Neural cell (in vitro differentiated cells): ENCODE results near the gene GALNT2. TPM values are rescaled to one million over a fixed set of nuclear protein-coding genes. Genes with fewer than 3 reads are reported as not detected.

ENCODE experiments used
- H2AFZ ChIP-seq: fragments of 200-600, 300-800 bp; sonication (generic), shearing (Covaris generic); 2 replicates; pipeline ENCODE4 v1.6.0; 2014; ENCODE audit warnings: low read depth, mild to moderate bottlenecking, antibody characterized with exemption, low read length, moderate library complexity
- H3F3A ChIP-seq: fragments of 200-600 bp; shearing (Covaris generic); 2 replicates; pipeline ENCODE4 v1.6.1; 2016; ENCODE audit warnings: mild to moderate bottlenecking, moderate library complexity, mixed read lengths, antibody characterized with exemption, low read length; ENCODE audit not compliant: insufficient read depth, poor library complexity, severe bottlenecking
- H3K27ac ChIP-seq: fragments of 200-600, 300-800 bp; sonication (generic), shearing (Covaris generic); 2 replicates; pipeline ENCODE4 v1.5.1; 2014; ENCODE audit warnings: mild to moderate bottlenecking, low read length, moderate library complexity
- H3K27me3 ChIP-seq: fragments of 300-800, 200-600 bp; sonication (generic), shearing (Covaris generic); 2 replicates; pipeline ENCODE4 v1.6.0; 2014; ENCODE audit warnings: mild to moderate bottlenecking, low read depth, low read length, moderate library complexity; ENCODE audit not compliant: insufficient read depth
- H3K36me3 ChIP-seq: fragments of 300-800, 200-600 bp; sonication (generic), shearing (Covaris generic); 2 replicates; pipeline ENCODE4 v1.5.1; 2014; ENCODE audit warnings: mild to moderate bottlenecking, antibody characterized with exemption, low read length, moderate library complexity; ENCODE audit not compliant: insufficient read depth
- H3K4me2 ChIP-seq: fragments of 300-800, 200-600 bp; sonication (generic), shearing (Covaris generic); 2 replicates; pipeline ENCODE4 v1.6.0; 2014; ENCODE audit warnings: mild to moderate bottlenecking, low read length
- H3K4me3 ChIP-seq: fragments of 300-800, 200-600 bp; sonication (generic), shearing (Covaris generic); 2 replicates; pipeline ENCODE4 v1.5.1; 2014; ENCODE audit warnings: mild to moderate bottlenecking, low read length, moderate library complexity
- H3K79me2 ChIP-seq: fragments of 200-600 bp; shearing (Covaris generic); replicated peaks from 2 replicates; pipeline ENCODE4 v1.6.0; 2014; ENCODE audit warnings: mild to moderate bottlenecking, low read length, moderate library complexity; ENCODE audit not compliant: insufficient read depth
- H3K9ac ChIP-seq: fragments of 300-800, 200-600 bp; sonication (generic), shearing (Covaris generic); 2 replicates; pipeline ENCODE4 v1.6.1; 2016; ENCODE audit warnings: mild to moderate bottlenecking, low read length, mixed read lengths
- H3K9me2 ChIP-seq: fragments of 200-600 bp; shearing (Covaris generic); 2 replicates; pipeline ENCODE4 v1.6.1; 2016; ENCODE audit warnings: mild to moderate bottlenecking, low read length, mixed read lengths; ENCODE audit not compliant: insufficient read depth
- H3K9me3 ChIP-seq: fragments of 200-600, 300-800 bp; sonication (generic), shearing (Covaris generic); 2 replicates; pipeline ENCODE4 v1.6.1; 2016; ENCODE audit warnings: mild to moderate bottlenecking, mixed run types, low read length, moderate library complexity, mixed read lengths
- H4K20me1 ChIP-seq: fragments of 200-600 bp; shearing (Covaris generic); 2 replicates; pipeline ENCODE4 v1.6.1; 2016; ENCODE audit warnings: mild to moderate bottlenecking, mixed run types; ENCODE audit not compliant: insufficient read depth
- CTCF ChIP-seq: fragments of 450-650 bp; IDR thresholded peaks from 2 replicates; pipeline ENCODE4 v1.5.1; 2014; ENCODE audit warnings: antibody characterized with exemption, mild to moderate bottlenecking, moderate library complexity; ENCODE audit not compliant: poor library complexity, severe bottlenecking
- EP300 ChIP-seq: fragments of 450-650 bp; conservative IDR thresholded peaks from 2 replicates; pipeline ENCODE4 v1.6.1; 2014; ENCODE audit warnings: antibody characterized with exemption, mild to moderate bottlenecking, moderate library complexity; ENCODE audit not compliant: poor library complexity, severe bottlenecking
- EZH2 ChIP-seq: fragments of 200-600, 300-800 bp; shearing (Covaris generic), sonication (generic); IDR thresholded peaks from 2 replicates; pipeline ENCODE4 v1.6.1; 2014; ENCODE audit warnings: antibody characterized with exemption, low read length, borderline replicate concordance, mild to moderate bottlenecking; ENCODE audit not compliant: insufficient read depth, poor library complexity, severe bottlenecking
- MXI1 ChIP-seq: fragments of 450-650 bp; conservative IDR thresholded peaks from 2 replicates; pipeline ENCODE4 v1.6.1; 2014; ENCODE audit warnings: antibody characterized with exemption, mild to moderate bottlenecking; ENCODE audit not compliant: poor library complexity, severe bottlenecking
- POLR2AphosphoS5 ChIP-seq: IDR thresholded peaks from 2 replicates; pipeline ENCODE4 v1.6.1; 2012
- RAD21 ChIP-seq: fragments of 450-650 bp; conservative IDR thresholded peaks from 2 replicates; pipeline ENCODE4 v1.6.1; 2014; ENCODE audit warnings: antibody characterized with exemption, mild to moderate bottlenecking, moderate library complexity
- REST ChIP-seq: IDR thresholded peaks from 2 replicates; pipeline ENCODE4 v1.6.1; 2012; ENCODE audit warnings: borderline replicate concordance
- SMC3 ChIP-seq: fragments of 450-650 bp; conservative IDR thresholded peaks from 2 replicates; pipeline ENCODE4 v1.6.1; 2014; ENCODE audit warnings: antibody characterized with exemption, mild to moderate bottlenecking, moderate library complexity; ENCODE audit not compliant: poor library complexity
- TAF1 ChIP-seq: IDR thresholded peaks from 2 replicates; pipeline ENCODE4 v1.6.1; 2012; ENCODE audit warnings: low read depth
- polyA plus RNA-seq: library from polyadenylated mRNA; depleted of rRNA; stranded (reverse); fragments of >200 nt; gene quantifications from 2 replicates; pipeline ENCODE4 v1.2.3, GENCODE V29; 2014

Gene GALNT2
- polyA plus RNA-seq, 1 donor from 2014 or later = 38.8 TPM

GRCh38 chr1:230215031-230215430 is 148.0 kb downstream of the GALNT2 start:
- H3K4me3 ChIP-seq = no peak overlapping the region
- no peaks in the 10 kb centered on the region for H4K20me1 ChIP-seq
- H3K36me3 ChIP-seq = no peaks in the 10 kb centered on the region
- H3K9me3 ChIP-seq = no peaks in the 10 kb centered on the region
- H3K4me2 ChIP-seq = no peak overlapping the region
- H3K27me3 ChIP-seq = no peaks in the 10 kb centered on the region
- no peak overlapping the region for H3K9ac ChIP-seq
- no peak for TF ChIP-seq EP300
- TF ChIP-seq REST = no peak
- TF ChIP-seq MXI1 = no peak
- no peak for TF ChIP-seq SMC3
- TF ChIP-seq CTCF = no peak
- no peak for TF ChIP-seq TAF1
- H3F3A ChIP-seq = no peaks in the 10 kb centered on the region
- H3K27ac ChIP-seq = no peak overlapping the region
- H3K9me2 ChIP-seq = no peaks in the 10 kb centered on the region
- H2AFZ ChIP-seq = no peak overlapping the region
- no peaks in the 10 kb centered on the region for H3K79me2 ChIP-seq

GRCh38 chr1:230215529-230215928 is 148.5 kb downstream of the GALNT2 start:
- H3K79me2 ChIP-seq = no peaks in the 10 kb centered on the region
- H3K27me3 ChIP-seq = no peaks in the 10 kb centered on the region
- H3K4me3 ChIP-seq = no peak overlapping the region
- H2AFZ ChIP-seq = no peak overlapping the region
- TF ChIP-seq MXI1 (no peak), RAD21 (no peak), CTCF (no peak), EP300 (no peak), REST (no peak), POLR2AphosphoS5 (no peak), EZH2 (no peak), TAF1 (no peak), SMC3 (no peak)
- no peak overlapping the region for H3K4me2 ChIP-seq
- H3K36me3 ChIP-seq = no peaks in the 10 kb centered on the region
- no peaks in the 10 kb centered on the region for H4K20me1 ChIP-seq
- no peaks in the 10 kb centered on the region for H3K9me3 ChIP-seq
- H3K27ac ChIP-seq = no peak overlapping the region
- no peak overlapping the region for H3K9ac ChIP-seq
- H3K9me2 ChIP-seq = no peaks in the 10 kb centered on the region
- H3F3A ChIP-seq = no peaks in the 10 kb centered on the region
